Measurements from ENCODE around the gene DTNA.

Gene DTNA

GRCh38 chr18:34801774-34802173 is 91.7 kb downstream of the DTNA start:
- Histone ChIP-seq H3K36me3 (ENCODE audit: control insufficient read depth, insufficient read depth, low read length) (no peaks in the 10 kb centered on the region), H3K4me3 (ENCODE audit: insufficient read depth, low read depth, low read length, poor library complexity, severe bottlenecking) (no peak overlapping the region), H3K9me3 (ENCODE audit: control insufficient read depth, low read length) (no peaks in the 10 kb centered on the region), H3K27ac (ENCODE audit: insufficient read depth, low read length, poor library complexity, severe bottlenecking) (no peak overlapping the region), H3K4me1 (ENCODE audit: control insufficient read depth, insufficient read depth, low read length, poor library complexity, severe bottlenecking) (no peaks in the 10 kb centered on the region), H3K27me3 (replicated peaks; ENCODE audit: control insufficient read depth, insufficient read depth, low read length, poor library complexity, severe bottlenecking) (no peaks in the 10 kb centered on the region)
- no peak for DNase-seq

GRCh38 chr18:34802959-34803358 is 92.9 kb downstream of the DTNA start:
- Histone ChIP-seq H3K27ac (ENCODE audit: insufficient read depth, low read length, poor library complexity, severe bottlenecking) (no peak overlapping the region), H3K27me3 (replicated peaks; ENCODE audit: control insufficient read depth, insufficient read depth, low read length, poor library complexity, severe bottlenecking) (no peaks in the 10 kb centered on the region), H3K4me3 (ENCODE audit: insufficient read depth, low read depth, low read length, poor library complexity, severe bottlenecking) (no peak overlapping the region), H3K9me3 (ENCODE audit: control insufficient read depth, low read length) (no peaks in the 10 kb centered on the region), H3K4me1 (ENCODE audit: control insufficient read depth, insufficient read depth, low read length, poor library complexity, severe bottlenecking) (no peaks in the 10 kb centered on the region), H3K36me3 (ENCODE audit: control insufficient read depth, insufficient read depth, low read length) (no peaks in the 10 kb centered on the region)
- no peak for DNase-seq

- no peak overlapping the region for H3K27ac ChIP-seq (ENCODE audit: insufficient read depth, low read length, poor library complexity, severe bottlenecking)
- no peaks in the 10 kb centered on the region for H3K27me3 ChIP-seq (replicated peaks; ENCODE audit: control insufficient read depth, insufficient read depth, low read length, poor library complexity, severe bottlenecking)
- H3K4me3 ChIP-seq (ENCODE audit: insufficient read depth, low read depth, low read length, poor library complexity, severe bottlenecking): no peak overlapping the region
- H3K36me3 ChIP-seq (ENCODE audit: control insufficient read depth, insufficient read depth, low read length): no peaks in the 10 kb centered on the region
- H3K4me1 ChIP-seq (ENCODE audit: control insufficient read depth, insufficient read depth, low read length, poor library complexity, severe bottlenecking): no peaks in the 10 kb centered on the region
- DNase-seq: no peak
- H3K9me3 ChIP-seq (ENCODE audit: control insufficient read depth, low read length): no peaks in the 10 kb centered on the region
Observed at GRCh38 chr18:34803877-34804400, 93.8 kb downstream of the DTNA start.

GRCh38 chr18:34805103-34805877 is 95.2 kb downstream of the DTNA start:
- Histone ChIP-seq H3K36me3 (ENCODE audit: control insufficient read depth, insufficient read depth, low read length) (no peaks in the 10 kb centered on the region), H3K4me1 (ENCODE audit: control insufficient read depth, insufficient read depth, low read length, poor library complexity, severe bottlenecking) (no peaks in the 10 kb centered on the region), H3K27me3 (replicated peaks; ENCODE audit: control insufficient read depth, insufficient read depth, low read length, poor library complexity, severe bottlenecking) (no peaks in the 10 kb centered on the region), H3K27ac (ENCODE audit: insufficient read depth, low read length, poor library complexity, severe bottlenecking) (no peak overlapping the region), H3K9me3 (ENCODE audit: control insufficient read depth, low read length) (no peaks in the 10 kb centered on the region), H3K4me3 (ENCODE audit: insufficient read depth, low read depth, low read length, poor library complexity, severe bottlenecking) (no peak overlapping the region)
- DNase-seq: no peak

DNA sequence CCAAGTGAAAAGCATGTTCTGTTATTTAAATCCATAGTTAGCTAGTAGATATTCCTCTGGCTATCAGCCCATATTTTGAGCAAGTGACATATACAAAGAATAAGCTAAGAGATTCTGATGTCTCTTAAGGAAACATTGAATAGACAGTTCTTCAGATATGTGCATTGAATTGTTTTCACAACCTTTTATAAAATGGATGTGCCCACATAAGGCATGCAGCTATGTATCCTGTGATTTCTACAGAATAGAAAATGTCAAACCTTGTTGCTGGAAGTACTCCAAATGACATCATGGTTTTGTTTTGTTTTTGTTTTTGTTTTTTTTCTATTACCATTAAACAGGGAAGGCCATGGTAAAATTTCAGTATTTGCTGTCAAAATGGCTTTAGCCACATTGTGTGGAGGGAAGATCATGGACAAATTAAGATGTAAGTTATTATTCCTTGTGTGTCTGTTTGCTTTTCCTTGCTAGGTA is 95.8 kb downstream of the DTNA start:
- H3K4me3 ChIP-seq (ENCODE audit: insufficient read depth, low read depth, low read length, poor library complexity, severe bottlenecking): no peak overlapping the region
- no peaks in the 10 kb centered on the region for H3K27me3 ChIP-seq (replicated peaks; ENCODE audit: control insufficient read depth, insufficient read depth, low read length, poor library complexity, severe bottlenecking)
- no peaks in the 10 kb centered on the region for H3K36me3 ChIP-seq (ENCODE audit: control insufficient read depth, insufficient read depth, low read length)
- DNase-seq: no peak
- H3K9me3 ChIP-seq (ENCODE audit: control insufficient read depth, low read length): no peaks in the 10 kb centered on the region
- H3K4me1 ChIP-seq (ENCODE audit: control insufficient read depth, insufficient read depth, low read length, poor library complexity, severe bottlenecking): no peaks in the 10 kb centered on the region
- no peak overlapping the region for H3K27ac ChIP-seq (ENCODE audit: insufficient read depth, low read length, poor library complexity, severe bottlenecking)

DNA sequence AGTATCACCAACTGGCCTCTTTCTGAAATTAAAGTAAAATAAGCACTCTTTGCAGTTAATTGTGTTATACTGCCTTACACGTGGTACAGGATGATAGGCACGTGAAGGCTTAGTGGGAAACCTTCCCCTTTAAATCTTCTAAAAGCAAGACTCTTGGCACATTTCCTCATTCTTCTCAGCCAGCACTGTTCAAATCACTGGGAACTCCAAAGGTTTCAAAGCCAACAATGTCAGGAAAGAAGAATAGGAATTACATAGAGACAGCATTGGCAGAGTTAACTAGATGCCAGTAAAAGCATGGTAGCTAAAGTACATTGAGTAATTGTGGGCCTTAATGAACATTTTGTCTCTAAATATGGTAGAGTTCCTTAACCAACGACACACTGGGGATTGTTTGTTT is 96.4 kb downstream of the DTNA start:
- H3K27ac ChIP-seq (ENCODE audit: insufficient read depth, low read length, poor library complexity, severe bottlenecking): no peak overlapping the region
- H3K36me3 ChIP-seq (ENCODE audit: control insufficient read depth, insufficient read depth, low read length): no peaks in the 10 kb centered on the region
- DNase-seq: no peak
- no peaks in the 10 kb centered on the region for H3K9me3 ChIP-seq (ENCODE audit: control insufficient read depth, low read length)
- H3K27me3 ChIP-seq (replicated peaks; ENCODE audit: control insufficient read depth, insufficient read depth, low read length, poor library complexity, severe bottlenecking): no peaks in the 10 kb centered on the region
- no peak overlapping the region for H3K4me3 ChIP-seq (ENCODE audit: insufficient read depth, low read depth, low read length, poor library complexity, severe bottlenecking)
- H3K4me1 ChIP-seq (ENCODE audit: control insufficient read depth, insufficient read depth, low read length, poor library complexity, severe bottlenecking): no peaks in the 10 kb centered on the region

GRCh38 chr18:34807106-34807796 is 97.2 kb downstream of the DTNA start:
- Histone ChIP-seq H3K4me1 (ENCODE audit: control insufficient read depth, insufficient read depth, low read length, poor library complexity, severe bottlenecking) (no peaks in the 10 kb centered on the region), H3K27me3 (replicated peaks; ENCODE audit: control insufficient read depth, insufficient read depth, low read length, poor library complexity, severe bottlenecking) (no peaks in the 10 kb centered on the region), H3K9me3 (ENCODE audit: control insufficient read depth, low read length) (no peaks in the 10 kb centered on the region), H3K27ac (ENCODE audit: insufficient read depth, low read length, poor library complexity, severe bottlenecking) (no peak overlapping the region), H3K4me3 (ENCODE audit: insufficient read depth, low read depth, low read length, poor library complexity, severe bottlenecking) (no peak overlapping the region), H3K36me3 (ENCODE audit: control insufficient read depth, insufficient read depth, low read length) (no peaks in the 10 kb centered on the region)
- no peak for DNase-seq

DNA sequence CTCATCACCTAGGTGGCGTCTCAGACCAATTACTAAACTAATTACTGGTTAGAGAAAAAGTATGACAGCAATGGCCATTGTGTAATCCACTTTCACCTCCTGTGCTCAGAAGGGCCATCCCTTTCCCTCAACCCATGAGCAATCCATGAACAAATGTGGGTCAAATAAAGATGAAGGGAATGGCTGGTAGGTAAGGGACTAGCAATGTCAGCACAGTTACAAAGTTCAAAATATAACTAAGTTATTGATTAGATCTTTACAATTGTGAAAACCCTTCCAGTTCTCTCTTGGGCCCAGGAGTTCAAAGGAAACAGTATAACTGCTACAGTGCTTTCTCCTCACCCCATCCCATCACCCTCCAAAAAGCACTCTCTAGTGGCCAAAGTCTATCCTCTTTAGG is 98.3 kb downstream of the DTNA start:
- Histone ChIP-seq H3K27ac (ENCODE audit: insufficient read depth, low read length, poor library complexity, severe bottlenecking) (no peak overlapping the region), H3K4me1 (ENCODE audit: control insufficient read depth, insufficient read depth, low read length, poor library complexity, severe bottlenecking) (no peaks in the 10 kb centered on the region), H3K36me3 (ENCODE audit: control insufficient read depth, insufficient read depth, low read length) (no peaks in the 10 kb centered on the region), H3K27me3 (replicated peaks; ENCODE audit: control insufficient read depth, insufficient read depth, low read length, poor library complexity, severe bottlenecking) (no peaks in the 10 kb centered on the region), H3K4me3 (ENCODE audit: insufficient read depth, low read depth, low read length, poor library complexity, severe bottlenecking) (no peak overlapping the region), H3K9me3 (ENCODE audit: control insufficient read depth, low read length) (no peaks in the 10 kb centered on the region)
- no peak for DNase-seq

DNA sequence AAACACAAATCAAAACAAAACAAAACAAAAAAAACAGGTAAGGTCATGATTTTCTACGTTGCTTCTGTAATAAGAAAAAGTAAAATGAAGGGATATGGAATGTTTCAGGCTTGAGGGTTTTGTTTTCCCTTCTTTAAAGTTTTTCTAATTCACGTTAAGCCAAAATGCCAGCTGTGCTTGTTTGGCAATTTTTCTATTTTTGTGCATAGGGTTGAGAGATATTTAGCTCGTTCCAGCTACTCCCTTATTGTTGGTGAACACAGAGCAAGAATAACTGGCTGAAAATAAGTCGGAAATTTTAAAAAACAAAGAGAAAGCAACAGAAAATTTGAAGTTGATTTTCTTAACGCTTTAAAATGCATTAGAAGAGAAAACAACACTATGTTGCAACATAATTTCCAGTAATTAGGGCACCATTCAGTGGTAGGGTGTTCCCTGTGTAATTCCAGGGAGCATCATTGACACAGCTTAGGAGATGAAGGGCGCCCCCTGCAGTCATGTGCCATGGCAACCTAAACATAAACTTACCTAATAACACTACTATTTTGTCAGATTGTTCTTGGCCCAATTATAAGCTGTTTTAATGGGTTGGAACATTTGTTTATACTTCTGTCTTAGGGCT is 99.5 kb downstream of the DTNA start:
- Histone ChIP-seq H3K27me3 (replicated peaks; ENCODE audit: control insufficient read depth, insufficient read depth, low read length, poor library complexity, severe bottlenecking) (no peaks in the 10 kb centered on the region), H3K4me3 (ENCODE audit: insufficient read depth, low read depth, low read length, poor library complexity, severe bottlenecking) (no peak overlapping the region), H3K9me3 (ENCODE audit: control insufficient read depth, low read length) (no peaks in the 10 kb centered on the region), H3K36me3 (ENCODE audit: control insufficient read depth, insufficient read depth, low read length) (no peaks in the 10 kb centered on the region), H3K27ac (ENCODE audit: insufficient read depth, low read length, poor library complexity, severe bottlenecking) (no peak overlapping the region), H3K4me1 (ENCODE audit: control insufficient read depth, insufficient read depth, low read length, poor library complexity, severe bottlenecking) (no peaks in the 10 kb centered on the region)
- DNase-seq: no peak

- Histone ChIP-seq H3K4me1 (ENCODE audit: control insufficient read depth, insufficient read depth, low read length, poor library complexity, severe bottlenecking) (no peaks in the 10 kb centered on the region), H3K4me3 (ENCODE audit: insufficient read depth, low read depth, low read length, poor library complexity, severe bottlenecking) (no peak overlapping the region), H3K27ac (ENCODE audit: insufficient read depth, low read length, poor library complexity, severe bottlenecking) (no peak overlapping the region), H3K27me3 (replicated peaks; ENCODE audit: control insufficient read depth, insufficient read depth, low read length, poor library complexity, severe bottlenecking) (no peaks in the 10 kb centered on the region), H3K36me3 (ENCODE audit: control insufficient read depth, insufficient read depth, low read length) (no peaks in the 10 kb centered on the region), H3K9me3 (ENCODE audit: control insufficient read depth, low read length) (no peaks in the 10 kb centered on the region)
- no peak for DNase-seq
Observed at GRCh38 chr18:34816183-34816582, 106.1 kb downstream of the DTNA start.
